Medulla oblongata (tissue), 1 donor: Measurements from ENCODE around the gene FZD4.
A peak's percentile ranks its signal among the peaks of the same experiment; 100 is the strongest.
"Not testable (repeated sequence)": the region's sequence is repeated elsewhere in the genome, so short reads cannot be mapped to it uniquely, and the experiment has no call there.

Source experiments
- DNase-seq: peaks from one replicate; pipeline ENCODE4 v3.0.0-alpha.2; 2015; ENCODE audit errors: extremely low spot score

FZD4 gene

DNA sequence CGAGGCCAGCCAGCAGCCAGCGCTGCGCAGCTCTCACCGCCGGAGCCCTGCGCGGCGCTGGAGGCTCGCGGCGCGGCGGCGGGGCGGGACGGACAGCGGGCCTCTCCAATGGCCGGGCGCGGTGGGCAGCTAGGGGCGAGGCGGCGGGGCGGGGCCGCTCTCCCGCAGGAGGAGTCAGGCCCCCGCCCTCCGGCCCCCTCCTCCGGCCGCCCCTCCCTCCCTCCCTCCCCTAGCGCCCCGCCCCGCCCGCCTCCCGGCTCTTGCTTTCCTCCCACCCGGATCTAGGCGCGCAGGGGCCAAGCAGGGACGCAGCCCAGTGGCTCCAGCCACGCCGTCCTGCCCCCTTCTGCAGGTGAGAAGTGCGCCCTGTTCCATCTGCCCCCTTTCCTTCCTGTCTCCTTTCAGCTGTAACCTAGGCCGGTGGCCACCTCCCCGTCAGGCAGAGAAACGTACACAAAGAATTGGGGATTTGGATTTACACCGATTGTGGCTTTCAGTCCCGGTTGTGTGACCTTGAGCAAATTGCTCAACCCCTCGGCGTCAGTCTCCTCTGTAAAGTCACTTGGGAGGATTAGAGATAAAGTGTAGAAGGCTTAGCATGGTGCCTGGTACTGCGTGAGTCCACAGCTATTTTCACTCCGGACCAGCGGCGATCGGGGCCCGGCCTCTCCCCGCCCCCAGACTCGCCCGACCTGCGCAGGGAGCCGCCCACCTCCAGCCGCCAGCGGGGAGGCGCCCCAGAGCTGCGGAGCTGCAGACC, at the start of gene FZD4:
FZD4 (minus strand) TSS at position 35 of the 760 bp plus-strand sequence. CDS start 310 bp downstream, outside the sequence.
- peak; percentile 87 for DNase-seq

DNA sequence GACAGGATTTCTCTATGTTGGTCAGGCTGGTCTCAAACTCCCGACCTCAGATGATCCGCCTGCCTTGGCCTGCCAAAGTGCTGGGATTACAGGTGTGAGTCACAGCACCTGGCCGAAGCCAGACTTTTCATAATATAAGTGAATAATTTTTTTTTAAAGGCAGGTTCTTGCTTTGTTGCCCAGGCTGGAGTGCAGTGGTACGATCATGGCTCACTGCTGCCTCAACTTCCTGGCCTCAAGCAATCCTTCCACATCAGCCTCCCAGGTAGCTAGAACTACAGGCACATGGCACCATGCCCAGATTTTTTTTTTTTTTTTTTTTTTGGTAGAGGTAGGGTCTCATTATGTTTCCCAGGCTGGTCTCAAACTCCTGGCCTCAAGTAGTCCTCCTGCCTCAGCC, 49.1 kb upstream of the FZD4 start:
- DNase-seq = not testable (repeated sequence)

DNA sequence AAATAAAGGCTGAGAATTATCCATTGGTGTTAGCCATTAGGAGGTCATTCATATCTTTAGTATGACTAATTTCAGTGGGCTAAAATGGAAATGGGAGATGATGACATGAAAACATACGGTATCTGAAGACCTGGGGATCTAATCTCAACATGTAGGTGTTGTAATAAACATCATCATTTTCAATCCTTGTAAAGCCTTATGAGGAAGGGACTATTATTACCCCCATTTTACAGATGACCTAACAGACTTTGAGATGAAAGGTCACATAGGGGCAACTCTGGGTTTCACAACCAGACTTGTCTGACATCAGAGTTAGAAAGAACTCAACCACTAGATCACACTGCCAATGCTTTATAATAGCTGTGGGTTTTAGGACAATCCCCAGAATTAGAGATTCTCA, 47.7 kb upstream of the FZD4 start:
- no peak for DNase-seq

DNA sequence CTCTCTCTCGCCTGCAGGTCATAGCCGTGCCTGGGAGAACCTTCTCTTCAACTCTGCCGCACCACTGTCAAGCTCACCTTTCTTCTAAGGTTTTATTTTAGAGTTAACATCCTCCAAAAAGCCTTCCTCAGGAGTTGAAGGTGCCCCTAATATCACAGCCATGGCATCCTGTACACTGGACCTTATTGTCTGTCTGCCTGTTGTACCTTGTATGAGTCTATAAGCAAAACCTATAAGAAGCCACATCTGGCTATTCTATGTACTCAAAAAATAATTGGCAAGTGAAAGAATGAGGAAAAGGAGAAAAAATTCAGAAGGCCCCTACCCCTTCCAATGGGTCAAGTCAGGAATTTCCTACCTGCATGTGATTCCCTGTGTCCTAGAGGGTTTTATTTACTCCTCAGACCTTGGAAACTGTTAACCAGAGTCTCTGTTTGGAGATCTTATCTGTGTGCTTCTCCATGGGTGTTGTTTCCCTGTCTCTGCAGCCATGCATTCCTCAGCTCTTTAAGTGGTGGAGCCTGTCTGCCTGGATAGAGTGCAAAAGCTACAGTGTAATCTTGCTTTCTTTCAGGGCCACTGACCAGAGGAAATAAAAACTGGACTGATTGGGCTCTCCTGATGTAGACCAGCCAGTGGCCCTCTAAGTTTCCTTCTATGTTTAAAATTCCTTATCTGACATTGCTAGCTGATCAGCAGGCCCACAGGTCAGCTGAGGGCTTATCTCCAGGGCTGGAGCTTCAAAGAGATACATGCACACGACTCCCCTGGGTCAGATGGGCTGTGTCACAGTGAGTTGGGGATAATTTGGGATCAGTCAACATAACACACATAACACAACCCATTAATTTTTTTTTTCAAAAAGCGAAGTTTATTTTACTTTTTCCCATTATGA, 44.9 kb upstream of the FZD4 start:
- DNase-seq = no peak

DNA sequence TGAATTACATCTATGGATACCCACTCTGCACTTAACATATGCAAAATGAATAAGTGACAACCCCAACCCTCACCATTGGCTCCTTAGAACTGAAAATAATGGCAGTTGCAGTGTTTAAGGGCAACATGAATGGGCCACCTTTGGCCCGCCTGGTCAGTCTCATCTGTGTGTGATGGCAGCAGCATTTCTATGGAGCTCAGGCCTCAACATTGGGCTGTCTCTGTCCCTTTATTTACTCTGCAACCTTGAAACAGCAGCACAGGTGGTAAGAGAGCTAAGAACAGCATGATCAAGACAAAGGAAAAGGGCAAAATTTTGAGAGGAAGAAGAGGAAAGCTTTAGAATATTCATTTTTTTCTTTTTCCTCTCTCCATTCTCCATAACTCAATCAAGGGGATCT, 44.2 kb upstream of the FZD4 start:
- no peak for DNase-seq

DNA sequence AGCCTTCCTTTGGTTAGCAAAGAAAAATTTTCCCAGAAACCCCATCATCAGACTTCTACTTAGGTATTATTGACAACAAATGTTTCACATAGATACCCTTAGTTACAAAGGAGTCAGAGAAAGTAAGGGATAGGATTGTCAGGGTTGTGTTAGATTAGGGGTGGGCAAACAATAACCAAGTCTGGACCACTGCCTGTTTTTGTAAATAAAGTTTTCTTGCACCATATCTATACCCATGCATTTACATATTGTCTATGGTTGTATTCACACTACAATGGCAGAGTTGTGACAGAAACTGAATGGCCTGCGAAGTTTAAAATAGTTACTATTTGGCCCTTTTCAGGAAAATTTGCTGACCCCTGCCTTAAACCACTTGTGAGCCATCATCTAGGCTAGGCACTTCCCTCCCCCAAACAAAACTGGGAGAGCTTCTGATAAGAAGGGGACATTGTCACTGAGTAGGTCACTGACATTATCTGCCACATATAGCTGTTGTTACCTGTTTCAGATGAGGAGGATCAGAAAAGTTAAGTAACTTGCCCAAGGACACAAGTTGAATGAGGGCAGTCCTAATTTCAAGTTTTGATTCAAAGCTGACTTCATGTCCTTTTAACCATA, 41.9 kb upstream of the FZD4 start:
- DNase-seq = no peak

DNA sequence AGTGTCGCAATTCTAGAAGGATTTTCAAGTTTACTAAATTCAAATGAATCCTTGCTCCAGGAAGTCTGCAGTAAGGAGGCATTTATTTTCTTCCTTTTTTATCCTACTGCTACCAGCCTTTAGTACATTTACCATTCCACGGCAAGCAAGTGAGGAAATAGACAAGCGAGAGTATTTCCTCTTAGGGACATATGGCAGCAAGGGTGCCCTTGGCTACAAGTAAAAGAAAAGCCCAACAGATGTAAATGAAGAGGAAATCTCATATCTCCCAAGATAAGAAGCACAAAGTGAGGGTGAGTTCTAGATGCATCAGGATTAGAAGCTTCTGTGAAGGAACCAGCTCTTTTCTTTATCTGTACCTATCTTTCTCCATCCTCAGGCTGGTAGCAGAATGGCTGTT, 37.8 kb upstream of the FZD4 start:
- DNase-seq = no peak

DNA sequence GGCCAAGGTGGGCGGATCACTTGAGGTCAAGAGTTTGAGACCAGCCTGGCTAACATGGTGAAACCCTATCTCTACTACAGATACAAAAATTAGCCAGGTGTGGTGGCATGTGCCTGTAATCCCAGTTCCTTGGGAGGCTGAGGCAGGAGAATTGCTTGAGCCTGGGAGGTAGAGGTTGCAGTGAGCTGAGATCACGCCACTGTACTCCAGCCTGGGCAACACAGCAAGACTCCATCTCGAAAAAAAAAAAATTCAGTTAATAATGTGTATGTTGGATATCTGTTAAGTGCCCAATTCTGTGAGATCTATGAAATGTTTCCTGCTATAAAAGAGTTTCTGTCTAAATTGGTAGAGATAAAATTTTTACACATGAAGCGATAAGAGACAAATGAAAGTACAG, 37.1 kb upstream of the FZD4 start:
- not testable (repeated sequence) for DNase-seq

DNA sequence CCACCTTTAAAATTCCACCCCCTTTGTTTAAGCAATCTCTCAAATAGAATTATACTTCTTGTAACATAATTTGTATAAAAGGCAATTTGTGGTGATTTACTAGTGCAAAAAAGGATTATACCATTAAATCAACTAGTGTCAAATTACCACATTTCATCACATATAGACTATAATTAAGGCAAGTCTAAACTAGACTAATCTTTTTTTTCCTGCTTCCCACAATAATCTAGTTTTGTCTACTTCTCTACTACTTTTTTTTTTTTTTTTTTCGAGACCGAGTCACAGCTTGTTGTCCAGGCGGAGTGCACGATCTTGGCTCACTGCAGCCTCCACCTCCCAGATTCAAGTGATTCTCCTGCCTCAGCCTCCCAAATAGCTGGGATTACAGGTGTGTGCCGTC, 36.1 kb upstream of the FZD4 start:
- no peak for DNase-seq

DNA sequence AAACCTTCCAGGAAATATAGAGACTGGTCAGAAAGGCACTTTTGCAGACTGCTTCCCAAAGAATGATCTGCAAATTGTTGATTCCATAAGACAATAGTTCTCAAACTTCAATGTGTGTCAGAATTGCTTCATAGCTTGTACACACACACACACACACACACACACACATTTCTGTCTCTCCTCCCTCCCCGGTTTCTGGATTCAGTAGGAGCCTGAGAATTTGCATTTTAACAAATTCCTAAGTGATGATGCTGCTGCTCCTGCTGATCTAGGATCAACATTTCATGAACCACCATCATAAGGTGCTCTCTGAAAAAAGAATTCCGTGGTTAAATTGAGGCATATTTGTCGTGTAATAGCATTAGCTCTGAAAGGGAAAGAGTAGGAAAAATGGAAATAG, 35.3 kb upstream of the FZD4 start:
- no peak for DNase-seq

DNA sequence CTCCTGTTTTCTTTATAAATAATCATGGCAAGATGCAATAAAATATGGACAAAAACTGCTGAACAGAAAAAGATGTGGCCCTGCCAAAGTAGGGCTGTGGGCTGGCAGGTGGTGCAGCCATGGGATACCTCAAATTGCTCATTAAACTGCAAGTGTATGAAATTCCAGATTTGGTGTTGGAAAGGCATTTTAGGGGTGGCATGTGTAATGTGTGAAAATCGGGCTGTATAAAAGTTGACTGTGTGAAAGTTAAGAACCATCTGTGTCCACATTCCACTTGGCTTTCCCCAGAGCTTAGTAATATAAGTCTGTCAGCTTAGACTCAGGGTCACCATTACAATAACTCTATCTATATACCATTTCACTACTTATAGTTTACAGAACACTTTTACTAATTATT, 34.8 kb upstream of the FZD4 start:
- DNase-seq = no peak

DNA sequence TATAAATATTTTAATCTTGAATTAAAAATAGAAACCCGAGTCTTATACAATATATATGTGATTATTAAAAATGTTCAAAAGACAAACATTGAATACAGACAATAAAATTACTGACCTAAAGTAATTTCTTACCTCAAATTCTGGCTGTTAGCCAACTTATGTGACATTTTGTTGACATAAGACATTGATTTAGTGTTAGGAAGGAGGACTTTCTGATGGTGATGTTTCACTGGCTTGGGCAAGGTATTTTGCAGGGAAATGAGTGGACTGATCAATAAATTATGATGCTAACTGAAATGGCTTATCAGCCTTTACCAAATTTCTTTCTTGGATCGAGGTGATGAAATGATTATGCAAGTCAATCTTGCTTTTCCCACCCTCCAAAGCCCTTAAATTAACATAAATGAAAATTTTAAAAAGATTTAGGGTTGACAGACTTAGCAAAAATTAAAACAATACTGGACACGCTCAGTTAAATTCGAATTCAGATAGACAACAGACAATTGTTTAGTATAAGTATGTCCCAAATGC, 33.2 kb upstream of the FZD4 start:
- DNase-seq = no peak

DNA sequence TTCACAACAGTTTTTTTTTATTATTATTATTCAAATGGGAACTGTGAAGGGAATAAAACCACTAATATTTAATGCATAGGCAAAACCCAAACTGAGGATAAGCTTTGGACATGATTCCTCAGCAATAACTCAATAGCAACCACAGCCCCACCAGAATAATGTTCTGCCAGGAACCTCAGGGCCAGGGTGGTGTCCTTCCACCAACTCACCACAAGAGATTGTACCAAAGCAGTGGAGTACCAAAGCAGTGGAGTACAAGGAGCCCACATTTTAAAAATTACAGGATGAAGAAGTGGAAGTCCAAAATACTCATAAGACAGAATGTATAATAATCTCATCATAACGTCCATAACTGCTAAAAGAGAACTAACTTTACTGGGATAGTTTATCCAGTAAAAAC, 32.5 kb upstream of the FZD4 start:
- DNase-seq = no peak

DNA sequence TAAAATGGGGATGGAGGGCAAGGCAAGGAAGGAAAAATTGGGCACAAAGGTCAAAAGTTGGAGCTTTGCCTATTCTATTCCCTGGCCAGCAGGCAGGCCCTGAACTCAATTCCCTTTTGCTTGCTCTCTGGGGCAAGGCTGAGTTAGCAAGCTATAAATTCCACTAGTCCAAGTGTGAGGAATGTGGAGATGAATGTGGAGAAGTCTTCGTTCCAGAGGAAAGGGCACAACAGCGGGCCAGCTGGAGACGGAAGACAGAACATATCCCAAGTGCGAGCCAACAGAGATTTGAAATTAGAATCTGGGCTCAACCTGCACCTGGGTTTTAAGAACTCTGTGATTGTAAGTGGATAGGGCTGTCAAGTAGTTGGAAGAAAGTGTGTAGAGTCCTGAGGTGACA, 29.5 kb upstream of the FZD4 start:
- no peak for DNase-seq

DNA sequence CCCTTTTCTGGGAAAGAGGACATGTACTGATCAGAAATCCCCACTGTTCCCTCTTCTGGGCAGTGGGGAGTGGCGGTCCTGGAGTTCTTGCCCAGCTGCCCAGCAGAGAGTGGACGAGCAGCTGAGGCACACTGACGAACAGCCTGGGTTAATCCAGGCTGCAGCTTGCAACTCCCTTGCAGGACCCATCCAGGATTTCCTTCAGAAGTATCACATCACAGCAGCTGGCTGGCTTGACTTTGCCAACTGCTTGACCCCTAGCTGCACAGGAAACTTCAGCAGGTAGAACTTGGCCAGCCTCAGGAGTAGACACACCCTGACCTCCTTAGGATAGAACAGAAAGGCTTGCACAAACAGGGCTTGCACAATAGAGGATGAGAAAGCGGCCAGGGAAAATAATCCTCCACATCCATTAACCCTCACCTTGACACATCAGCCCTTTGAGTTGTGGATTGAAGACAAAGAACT, 27.9 kb upstream of the FZD4 start:
- no peak for DNase-seq

DNA sequence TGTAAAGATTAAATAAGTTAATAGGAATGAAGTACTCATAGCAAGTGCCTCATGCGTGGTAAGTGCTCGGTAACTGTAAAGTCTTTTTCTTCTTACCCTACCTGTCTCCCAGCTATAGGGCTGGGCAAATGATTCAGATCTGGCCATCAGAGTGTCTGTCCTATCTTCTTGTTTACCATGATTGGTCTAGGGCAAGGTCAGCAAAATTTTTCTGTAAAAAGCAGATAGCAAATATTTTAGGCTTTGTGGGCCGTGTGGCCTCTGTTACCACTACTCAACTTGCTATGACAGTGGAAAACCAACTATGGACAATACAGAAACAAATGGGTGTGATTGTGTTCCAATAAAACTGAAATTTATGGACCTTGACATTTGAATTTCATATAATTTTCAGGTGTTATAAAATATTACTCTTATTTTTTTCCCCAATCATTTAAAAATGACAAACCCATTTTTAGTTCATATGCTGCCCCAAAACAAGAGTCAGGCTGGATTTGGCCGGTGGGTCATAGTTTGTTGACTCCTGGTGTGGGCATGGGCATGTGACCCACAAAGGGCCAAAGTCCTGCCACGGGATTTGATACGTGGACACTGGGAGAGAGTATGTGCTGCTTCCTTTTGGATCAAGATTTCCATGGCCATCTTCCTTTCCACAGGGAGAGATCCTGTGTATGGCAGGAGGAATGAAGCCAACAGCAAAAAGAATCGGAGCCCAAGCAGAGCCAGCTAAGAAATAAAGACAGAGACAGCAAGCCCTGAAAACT, 26.8 kb upstream of the FZD4 start:
- DNase-seq = no peak

DNA sequence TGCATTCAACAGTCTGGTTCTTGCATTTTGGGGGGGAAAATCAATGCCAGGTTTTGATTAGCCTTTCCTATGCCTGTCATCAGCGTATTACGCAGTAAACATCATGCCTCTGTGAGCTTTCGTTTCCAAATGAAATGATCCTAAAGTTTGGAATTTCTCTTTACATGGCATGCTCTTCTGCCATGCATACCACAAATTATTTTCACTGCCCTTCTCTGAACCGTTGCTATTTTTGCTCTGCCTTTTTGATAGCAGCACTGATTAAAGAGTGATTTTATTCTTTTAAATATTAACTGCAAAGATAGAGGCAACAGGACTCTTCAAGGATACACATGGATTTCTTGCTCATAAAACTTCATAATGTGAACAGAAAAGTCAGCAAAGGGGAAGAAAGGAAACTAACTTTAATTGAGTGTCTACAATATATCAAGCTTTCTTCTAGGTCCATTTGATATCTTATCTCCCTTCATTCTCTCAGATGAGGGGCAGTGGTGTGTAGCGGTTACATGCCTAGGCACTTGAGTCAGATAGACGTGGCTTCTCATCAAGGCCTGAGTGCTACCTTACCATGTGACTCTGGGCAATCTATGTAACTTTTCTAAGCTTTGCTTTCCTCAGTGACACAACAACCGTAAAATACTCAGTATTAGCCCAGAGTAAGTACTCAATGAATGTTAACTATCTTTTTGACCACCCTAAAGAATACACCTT, 25.0 kb upstream of the FZD4 start:
- DNase-seq = no peak

DNA sequence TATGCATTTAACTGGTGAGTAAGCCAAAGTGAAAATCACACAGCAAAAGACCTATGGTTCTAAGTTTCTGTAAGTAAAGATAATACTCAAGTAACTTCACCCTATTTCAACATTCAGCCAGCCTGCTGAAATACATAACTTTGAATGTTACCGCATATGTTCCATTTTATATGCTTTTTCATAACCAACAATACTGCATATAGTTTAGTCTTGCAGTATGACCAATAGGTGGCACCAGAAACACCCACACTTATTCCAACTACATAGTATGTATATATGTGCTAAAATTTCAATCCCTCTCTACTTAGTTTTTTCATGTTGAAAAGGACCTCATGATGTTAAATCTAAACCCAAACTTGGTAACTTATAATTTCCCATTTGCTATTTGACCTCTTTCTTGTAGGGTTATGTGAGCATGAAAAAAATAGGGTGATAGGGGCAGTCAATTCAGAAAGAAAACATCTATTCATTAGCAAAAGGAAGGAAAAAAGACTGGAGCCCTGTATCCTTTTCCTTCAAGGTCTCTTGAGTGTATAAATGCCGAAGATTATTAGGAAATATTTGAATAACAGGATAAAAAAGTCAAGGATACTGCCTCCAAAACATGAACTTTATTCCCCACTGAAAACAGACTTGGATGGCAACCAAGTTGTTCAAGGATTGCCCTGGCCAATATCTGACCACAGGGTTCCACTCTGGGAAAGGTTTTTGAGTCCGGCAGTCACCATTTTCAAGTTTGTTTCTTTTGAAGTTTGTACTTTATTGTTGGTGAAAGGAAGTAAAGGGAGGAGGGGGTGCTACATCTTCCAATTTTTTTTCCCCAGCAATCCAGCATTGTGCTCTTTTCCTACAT, 23.8 kb upstream of the FZD4 start:
- no peak for DNase-seq

DNA sequence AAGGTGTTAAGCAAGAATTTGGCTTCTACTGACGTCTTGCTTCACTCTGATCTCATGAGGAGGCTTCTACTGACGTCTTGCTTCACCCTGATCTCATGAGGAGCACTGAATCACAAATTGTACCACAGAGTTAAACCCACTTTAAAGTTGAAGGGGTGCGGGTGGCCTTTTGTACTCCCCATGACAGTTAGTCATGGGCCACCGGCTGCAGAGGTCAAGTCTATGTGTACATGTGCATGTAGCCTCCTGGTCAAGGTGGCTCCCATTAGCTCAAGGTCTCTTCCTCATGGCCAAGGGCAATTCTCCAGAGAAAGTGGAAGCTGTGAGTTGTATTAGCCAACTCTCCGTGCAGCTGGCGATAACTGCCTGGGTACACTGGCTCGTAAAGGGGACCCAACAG, 23.1 kb upstream of the FZD4 start:
- no peak for DNase-seq
